Endothelial cell of umbilical vein (primary cell): ENCODE measurements around the gene SETD1A. TPM values are rescaled to one million over a fixed set of nuclear protein-coding genes. Genes with fewer than 3 reads are reported as not detected.

ENCODE experiments used
- BruUV-seq: library from RNA; stranded (reverse); fragments of 400-500 nt; replicated peaks from 2 replicates; lab custom pipeline; 2021; lab: Mats Ljungman, UMichigan
- CTCF ChIA-PET: fragments of 300-600, 350-600 bp; sonication (Branson Sonifier 250); formaldehyde crosslinking; loops from one replicate; lab custom pipeline; 2021; ENCODE audit warnings: antibody characterized with exemption, inconsistent platforms; lab: Charles Lee
- POLR2A ChIA-PET: fragments of 300-600, 350-600 bp; sonication (Branson Sonifier 250); formaldehyde crosslinking; loops from one replicate; lab custom pipeline; 2021; ENCODE audit warnings: antibody characterized with exemption, inconsistent platforms; lab: Charles Lee
- DNase-seq: peaks from one replicate; pipeline ENCODE4 v3.0.0-alpha.2; 2011; ENCODE audit warnings: low read depth, low spot score
- FAIRE-seq: peaks from 2 replicates; lab custom pipeline; 2011; peaks lifted over from hg19 to GRCh38; lab: Jason Lieb, UNC
- H2AFZ ChIP-seq: 2 replicates; pipeline ENCODE4 v1.6.0; 2012; ENCODE audit warnings: low read depth, low read length, control low read depth, inconsistent platforms
- H3K27ac ChIP-seq: 2 replicates; pipeline ENCODE4 v1.5.1; 2011; ENCODE audit warnings: low read depth, mild to moderate bottlenecking, control low read depth, low read length, moderate library complexity; ENCODE audit not compliant: insufficient read depth
- H3K27me3 ChIP-seq, 2 experiments: 2 replicates each; pipeline versions ENCODE4 v1.6.0 to v1.6.1; 2011; ENCODE audit warnings: low read length in 2 of 2, mixed read lengths in 1 of 2; ENCODE audit not compliant: control insufficient read depth in 2 of 2, insufficient read depth in 2 of 2
- H3K36me3 ChIP-seq, 2 experiments: 2 replicates in 1 of 2; 3 replicates in 1 of 2; pipeline ENCODE4 v1.5.1; 2011; ENCODE audit warnings: low read length in 2 of 2, mild to moderate bottlenecking in 1 of 2, moderate library complexity in 1 of 2; ENCODE audit not compliant: control insufficient read depth in 2 of 2, insufficient read depth in 2 of 2; ENCODE audit errors: extremely low read depth in 1 of 2
- H3K4me1 ChIP-seq: 3 replicates; pipeline ENCODE4 v1.5.1; 2011; ENCODE audit warnings: mild to moderate bottlenecking, low read length; ENCODE audit not compliant: control insufficient read depth, insufficient read depth; ENCODE audit errors: extremely low read depth
- H3K4me2 ChIP-seq: 2 replicates; pipeline ENCODE4 v1.6.1; 2011; ENCODE audit warnings: low read length, control low read depth, mixed read lengths; ENCODE audit not compliant: insufficient read depth
- H3K4me3 ChIP-seq, 3 experiments: fragments of 200-600 bp in 1 of 3; sonication (generic), shearing (Covaris generic) in 1 of 3; replicated peaks in 1 of 3; 2 replicates each; pipeline ENCODE4 v1.5.1; 2011 to 2016; ENCODE audit warnings: control low read depth in 3 of 3, low read length in 3 of 3, mild to moderate bottlenecking in 2 of 3, inconsistent platforms in 1 of 3, low read depth in 1 of 3, moderate library complexity in 1 of 3; ENCODE audit not compliant: insufficient read depth in 1 of 3
- H3K79me2 ChIP-seq: 2 replicates; pipeline ENCODE4 v1.6.0; 2012; ENCODE audit warnings: low read length, inconsistent platforms; ENCODE audit not compliant: control insufficient read depth, insufficient read depth
- H3K9ac ChIP-seq: replicated peaks from 2 replicates; pipeline ENCODE3; 2011; ENCODE audit warnings: low read length, control low read depth; ENCODE audit not compliant: insufficient read depth; ENCODE audit errors: extremely low read depth
- H3K9me1 ChIP-seq: replicated peaks from 3 replicates; pipeline ENCODE4 v1.6.0; 2011; ENCODE audit warnings: mild to moderate bottlenecking, low read length; ENCODE audit not compliant: control insufficient read depth, insufficient read depth; ENCODE audit errors: extremely low read depth
- H3K9me3 ChIP-seq: replicated peaks from 2 replicates; pipeline ENCODE4 v1.5.1; 2012; ENCODE audit warnings: low read length, inconsistent platforms; ENCODE audit not compliant: control insufficient read depth, insufficient read depth
- H4K20me1 ChIP-seq: replicated peaks from 2 replicates; pipeline ENCODE3; 2011; ENCODE audit warnings: mild to moderate bottlenecking, low read length; ENCODE audit not compliant: control insufficient read depth, insufficient read depth; ENCODE audit errors: extremely low read depth
- EZH2 ChIP-seq: IDR thresholded peaks from 2 replicates; pipeline ENCODE4 v1.6.1; 2012; ENCODE audit warnings: borderline replicate concordance, low read depth, mild to moderate bottlenecking, moderate library complexity, low read length, inconsistent platforms; ENCODE audit not compliant: severe bottlenecking
- FOS ChIP-seq: IDR thresholded peaks from 2 replicates; pipeline ENCODE4 v1.6.1; 2011; ENCODE audit warnings: mild to moderate bottlenecking, low read length, moderate library complexity, borderline replicate concordance; ENCODE audit not compliant: insufficient read depth
- GATA2 ChIP-seq: IDR thresholded peaks from 2 replicates; pipeline ENCODE4 v1.7.0; 2011; ENCODE audit warnings: low read depth, mild to moderate bottlenecking, moderate library complexity, mixed read lengths, low read length; ENCODE audit not compliant: insufficient read length, insufficient read depth
- JUN ChIP-seq: IDR thresholded peaks from 2 replicates; pipeline ENCODE4 v1.6.1; 2011; ENCODE audit warnings: borderline replicate concordance, low read depth; ENCODE audit not compliant: insufficient read length, insufficient read depth
- MYC ChIP-seq: IDR thresholded peaks from one replicate; pipeline ENCODE4 v1.6.1; 2011; ENCODE audit warnings: mild to moderate bottlenecking, low read depth, low read length
- POLR2A ChIP-seq: IDR thresholded peaks from 2 replicates; pipeline ENCODE4 v1.6.1; 2012; ENCODE audit warnings: low read depth, mild to moderate bottlenecking, control low read depth, low read length
- POLR2AphosphoS5 ChIP-seq: IDR thresholded peaks from 2 replicates; pipeline ENCODE4 v1.6.1; 2012; ENCODE audit warnings: low read depth, mild to moderate bottlenecking, control low read depth, low read length, moderate library complexity; ENCODE audit not compliant: insufficient read depth
- dilution Hi-C: fragments of 300-500 bp; cut with MboI; formaldehyde crosslinking; loops from one replicate; pipeline ENCODE4 v1.15.0; 2019; ENCODE audit warnings: low sequenced_read_pairs; ENCODE audit not compliant: extremely low pct_ligation_motif_present
- intact Hi-C: fragments of 100-400 bp; cut with micrococcal nuclease; formaldehyde crosslinking; loops from one replicate; pipeline ENCODE4 v1.10.0; 2022
- polyA plus RNA-seq, 4 experiments: library from polyadenylated mRNA; depleted of rRNA in 3 of 4; stranded (reverse) in 3 of 4; unstranded in 1 of 4; fragments of >200 nt; gene quantifications; 2 replicates each; pipeline versions ENCODE4 v1.2.1 to v1.2.3, GENCODE V29; 2011 to 2012; ENCODE audit warnings: missing spikeins in 1 of 4
- total RNA-seq: library from RNA; stranded (reverse); gene quantifications from 2 replicates; pipeline ENCODE4 v1.2.3, GENCODE V29; 2021
- TF ChIP-seq, protein P1 (sequence below): IDR thresholded peaks from 2 replicates; pipeline ENCODE4 v1.6.1; 2011; ENCODE audit not compliant: insufficient read depth, insufficient read length
- TF ChIP-seq, protein P2 (sequence below), 2 donors: IDR thresholded peaks; 1 replicate in 1 of 2; 2 replicates in 1 of 2; pipeline ENCODE4 v1.5.1; 2011; ENCODE audit warnings: low read length in 2 of 2, mild to moderate bottlenecking in 2 of 2, moderate library complexity in 2 of 2, control low read depth in 1 of 2, inconsistent platforms in 1 of 2, low read depth in 1 of 2; ENCODE audit not compliant: insufficient read depth in 1 of 2; ENCODE audit errors: extremely low read depth in 1 of 2

The SETD1A gene
- total and polyA plus RNA-seq, 2 donors (not counting 3 experiments of a cell fraction or from before 2014, with no cell fraction given), result 3.5 to 21.3 TPM

DNA sequence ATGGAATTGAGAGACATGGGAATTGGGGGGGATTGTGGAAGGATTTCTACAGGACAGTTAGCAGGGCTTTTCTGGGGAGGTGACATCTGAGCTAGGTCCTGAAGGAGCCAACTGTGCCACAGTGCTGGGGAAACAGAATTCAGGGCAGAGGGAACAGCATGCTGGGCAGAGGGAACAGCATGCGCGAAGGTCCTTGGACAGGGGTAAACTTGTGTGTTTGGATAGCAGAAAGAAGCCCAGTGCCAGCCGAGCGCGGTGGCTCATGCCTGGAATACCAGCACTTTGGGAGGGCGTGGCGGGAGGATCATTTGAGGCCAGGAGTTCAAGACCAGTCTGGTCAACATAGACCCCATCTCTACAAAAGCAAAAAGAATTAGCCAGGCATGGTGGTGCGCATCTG lies 49.0 kb downstream of the SETD1A start:
- Histone ChIP-seq H3K4me3 (no peak overlapping the region), H3K9ac (no peak overlapping the region), H3K4me2 (no peak overlapping the region), H3K9me3 (no peaks in the 10 kb centered on the region), H3K79me2 (no peaks in the 10 kb centered on the region), H3K27ac (no peak overlapping the region), H4K20me1 (no peaks in the 10 kb centered on the region), H3K27me3 (peaks cover 17 to 24% of the 10 kb centered on the region in 2 experiments), H3K9me1 (no peaks in the 10 kb centered on the region), H2AFZ (no peak overlapping the region), H3K36me3 (no peaks in the 10 kb centered on the region), H3K4me1 (no peaks in the 10 kb centered on the region)
- DNase-seq (no peak), FAIRE-seq (no peak)
- CTCF ChIA-PET, result interaction anchor here (1.0 to 1.1 kb wide), 2 partner anchors 17 to 22 kb away, joined by 3 to 5 read pairs; partner anchors contain the start of gene HSD3B7
- no TSS peak for BruUV-seq
- POLR2A ChIA-PET, result no interaction called here
- dilution Hi-C loops, result no loop called here
- TF ChIP-seq EZH2, result no peak
- TF ChIP-seq POLR2AphosphoS5, result no peak
- TF ChIP-seq, protein P1, sequence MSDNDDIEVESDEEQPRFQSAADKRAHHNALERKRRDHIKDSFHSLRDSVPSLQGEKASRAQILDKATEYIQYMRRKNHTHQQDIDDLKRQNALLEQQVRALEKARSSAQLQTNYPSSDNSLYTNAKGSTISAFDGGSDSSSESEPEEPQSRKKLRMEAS, result no peak
- TF ChIP-seq GATA2, result no peak
- TF ChIP-seq, protein P2, sequence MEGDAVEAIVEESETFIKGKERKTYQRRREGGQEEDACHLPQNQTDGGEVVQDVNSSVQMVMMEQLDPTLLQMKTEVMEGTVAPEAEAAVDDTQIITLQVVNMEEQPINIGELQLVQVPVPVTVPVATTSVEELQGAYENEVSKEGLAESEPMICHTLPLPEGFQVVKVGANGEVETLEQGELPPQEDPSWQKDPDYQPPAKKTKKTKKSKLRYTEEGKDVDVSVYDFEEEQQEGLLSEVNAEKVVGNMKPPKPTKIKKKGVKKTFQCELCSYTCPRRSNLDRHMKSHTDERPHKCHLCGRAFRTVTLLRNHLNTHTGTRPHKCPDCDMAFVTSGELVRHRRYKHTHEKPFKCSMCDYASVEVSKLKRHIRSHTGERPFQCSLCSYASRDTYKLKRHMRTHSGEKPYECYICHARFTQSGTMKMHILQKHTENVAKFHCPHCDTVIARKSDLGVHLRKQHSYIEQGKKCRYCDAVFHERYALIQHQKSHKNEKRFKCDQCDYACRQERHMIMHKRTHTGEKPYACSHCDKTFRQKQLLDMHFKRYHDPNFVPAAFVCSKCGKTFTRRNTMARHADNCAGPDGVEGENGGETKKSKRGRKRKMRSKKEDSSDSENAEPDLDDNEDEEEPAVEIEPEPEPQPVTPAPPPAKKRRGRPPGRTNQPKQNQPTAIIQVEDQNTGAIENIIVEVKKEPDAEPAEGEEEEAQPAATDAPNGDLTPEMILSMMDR (IDR thresholded peaks at IDR 0.05; ENCODE audit: extremely low read depth in 1 of 2, insufficient read depth in 1 of 2, low read depth in 1 of 2, low read length in 2 of 2), result no peak
- TF ChIP-seq JUN, result no peak
- no peak for TF ChIP-seq POLR2A
- TF ChIP-seq FOS, result no peak
- no peak for TF ChIP-seq MYC
- intact Hi-C loops, result no loop called here
